Breast epithelium (tissue), 4 donors: ENCODE measurements around the gene PTPRA. TPM values are rescaled to one million over a fixed set of nuclear protein-coding genes. Genes with fewer than 3 reads are reported as not detected.
"Not testable (repeated sequence)": the region's sequence is repeated elsewhere in the genome, so short reads cannot be mapped to it uniquely, and the experiment has no call there.

Experiments used
- DNase-seq, 2 donors: peaks; one replicate each; pipeline ENCODE4 v3.0.0-alpha.2; 2019; ENCODE audit warnings: low spot score in 2 of 2
- H3K27ac ChIP-seq, 2 donors: fragments of 200-600 bp; sonication (generic) in 1 of 2; one replicate each; pipeline ENCODE4 v1.5.1; 2016 to 2019; ENCODE audit warnings: mild to moderate bottlenecking in 1 of 2
- H3K27me3 ChIP-seq, 2 donors: fragments of 200-600 bp; sonication (generic) in 1 of 2; one replicate each; pipeline versions ENCODE4 v1.5.1 to v1.6.0; 2017 to 2019; ENCODE audit warnings: control low read depth in 1 of 2, mild to moderate bottlenecking in 1 of 2
- H3K36me3 ChIP-seq: fragments of 200-600 bp; one replicate; pipeline ENCODE4 v1.5.1; 2019
- H3K4me1 ChIP-seq, 2 donors: fragments of 200-600 bp; sonication (generic); one replicate each; pipeline ENCODE4 v1.5.1; 2016 to 2019; ENCODE audit warnings: control low read depth in 1 of 2
- H3K4me3 ChIP-seq, 3 donors: fragments of 200-600 bp; sonication (generic); 1 replicate in 2 of 3; 2 replicates in 1 of 3; pipeline ENCODE4 v1.5.1; 2016 to 2019; ENCODE audit warnings: mild to moderate bottlenecking in 3 of 3, moderate library complexity in 2 of 3
- H3K9me3 ChIP-seq, 2 donors: fragments of 200-600 bp; sonication (generic) in 1 of 2; one replicate each; pipeline ENCODE4 v1.5.1; 2016 to 2019; ENCODE audit warnings: control low read depth in 1 of 2
- CTCF ChIP-seq, 3 donors: fragments of 450-650 bp; IDR thresholded peaks; one replicate each; pipeline ENCODE4 v1.5.1; 2016 to 2017; ENCODE audit warnings: antibody characterized with exemption in 3 of 3, mild to moderate bottlenecking in 3 of 3, moderate library complexity in 3 of 3
- POLR2A ChIP-seq: fragments of 450-650 bp; IDR thresholded peaks from one replicate; pipeline ENCODE4 v1.6.1; 2016; ENCODE audit warnings: antibody characterized with exemption, mild to moderate bottlenecking, moderate library complexity
- POLR2AphosphoS5 ChIP-seq, 3 donors: sonication (generic); formaldehyde crosslinking; IDR thresholded peaks; one replicate each; pipeline ENCODE4 v1.6.1; 2017; ENCODE audit warnings: antibody characterized with exemption in 3 of 3
- intact Hi-C: fragments of 100-400 bp; cut with DNase I; formaldehyde crosslinking; loops from one replicate; pipeline ENCODE4 v1.15.1; 2023; ENCODE audit warnings: low total_unique reads
- total RNA-seq, 3 donors: library from RNA; depleted of rRNA; stranded (reverse); fragments of >200 nt; gene quantifications; one replicate each; pipeline ENCODE4 v1.1.0, GENCODE V29; 2016

Gene PTPRA
- total RNA-seq, 3 donors from 2014 or later, result 89.1 to 102 (median 96.0) TPM

GRCh38 chr20:3013771-3014170, 140.5 kb downstream of the PTPRA start:
- Histone ChIP-seq H3K36me3 (no peaks in the 10 kb centered on the region), H3K4me3 (no peak overlapping the region), H3K4me1 (no peaks in the 10 kb centered on the region), H3K9me3 (no peaks in the 10 kb centered on the region), H3K27ac (no peak overlapping the region), H3K27me3 (no peaks in the 10 kb centered on the region)
- TF ChIP-seq POLR2A, result no peak
- no peak for TF ChIP-seq POLR2AphosphoS5 (IDR thresholded peaks at IDR 0.05)
- no peak for TF ChIP-seq CTCF (IDR thresholded peaks at IDR 0.05)
- DNase-seq, result no peak
- intact Hi-C loops, result no loop called here

- H3K27ac ChIP-seq, result no peak overlapping the region
- no peaks in the 10 kb centered on the region for H3K27me3 ChIP-seq
- no peak overlapping the region for H3K4me3 ChIP-seq
- no peaks in the 10 kb centered on the region for H3K9me3 ChIP-seq
- intact Hi-C loops, result no loop called here
- no peaks in the 10 kb centered on the region for H3K36me3 ChIP-seq
- TF ChIP-seq POLR2AphosphoS5 (IDR thresholded peaks at IDR 0.05), result no peak
- no peak for TF ChIP-seq POLR2A
- TF ChIP-seq CTCF (IDR thresholded peaks at IDR 0.05), result no peak
- DNase-seq, result no peak
- H3K4me1 ChIP-seq, result no peaks in the 10 kb centered on the region
Observed at GRCh38 chr20:3014179-3014578, 140.9 kb downstream of the PTPRA start.

- Histone ChIP-seq H3K36me3 (no peaks in the 10 kb centered on the region), H3K27me3 (no peaks in the 10 kb centered on the region), H3K9me3 (no peaks in the 10 kb centered on the region), H3K27ac (no peak overlapping the region), H3K4me1 (no peaks in the 10 kb centered on the region), H3K4me3 (no peak overlapping the region)
- intact Hi-C loops, result no loop called here
- no peak for DNase-seq
- no peak for TF ChIP-seq POLR2AphosphoS5 (IDR thresholded peaks at IDR 0.05)
- TF ChIP-seq CTCF (IDR thresholded peaks at IDR 0.05), result no peak
- TF ChIP-seq POLR2A, result no peak
Observed at GRCh38 chr20:3014662-3015061, 141.4 kb downstream of the PTPRA start.

- H3K9me3 ChIP-seq, intact Hi-C loops, H3K27ac ChIP-seq, DNase-seq, H3K4me3 ChIP-seq, H3K27me3 ChIP-seq, H3K36me3 ChIP-seq, H3K4me1 ChIP-seq: not testable (repeated sequence)
Observed at GRCh38 chr20:3015302-3015701, 142.0 kb downstream of the PTPRA start.

GRCh38 chr20:3021327-3021726, 148.0 kb downstream of the PTPRA start:
- DNase-seq, result no peak
- H3K36me3 ChIP-seq, result peaks cover 14% of the 10 kb centered on the region
- H3K27ac ChIP-seq, result no peak overlapping the region
- no peaks in the 10 kb centered on the region for H3K27me3 ChIP-seq
- H3K9me3 ChIP-seq, result no peaks in the 10 kb centered on the region
- no peak overlapping the region for H3K4me3 ChIP-seq
- TF ChIP-seq POLR2A (no peak), CTCF (IDR thresholded peaks at IDR 0.05) (no peak), POLR2AphosphoS5 (IDR thresholded peaks at IDR 0.05) (no peak)
- intact Hi-C loops, result no loop called here
- H3K4me1 ChIP-seq, result no peaks in the 10 kb centered on the region

- TF ChIP-seq CTCF (IDR thresholded peaks at IDR 0.05) (no peak), POLR2AphosphoS5 (IDR thresholded peaks at IDR 0.05) (no peak), POLR2A (no peak)
- intact Hi-C loops, result no loop called here
- no peaks in the 10 kb centered on the region for H3K9me3 ChIP-seq
- no peak for DNase-seq
- H3K4me3 ChIP-seq, result no peak overlapping the region
- H3K27me3 ChIP-seq, result no peaks in the 10 kb centered on the region
- no peak overlapping the region for H3K27ac ChIP-seq
- H3K4me1 ChIP-seq, result no peaks in the 10 kb centered on the region
- H3K36me3 ChIP-seq, result peaks cover 16% of the 10 kb centered on the region
Observed at GRCh38 chr20:3021777-3022176, 148.5 kb downstream of the PTPRA start.

GRCh38 chr20:3022559-3023490, 149.5 kb downstream of the PTPRA start:
- H3K36me3 ChIP-seq, result peaks cover 23% of the 10 kb centered on the region
- H3K4me1 ChIP-seq, DNase-seq, H3K27ac ChIP-seq, H3K9me3 ChIP-seq, H3K4me3 ChIP-seq, H3K27me3 ChIP-seq, intact Hi-C loops: not testable (repeated sequence)
